CD4-positive, alpha-beta T cell treated with Interleukin-2 at 100 ng/mL for 4 hours (primary cell): Measurements from ENCODE around the gene ZNF483.
"Not testable (repeated sequence)": the region's sequence is repeated elsewhere in the genome, so short reads cannot be mapped to it uniquely, and the experiment has no call there.

ENCODE experiments used
- DNase-seq: peaks from one replicate; pipeline ENCODE4 v3.0.0-alpha.2; 2020; ENCODE audit warnings: low spot score

Gene ZNF483

GRCh38 chr9:111542497-111543254 is 17.7 kb downstream of the ZNF483 start:
- no peak for DNase-seq

DNA sequence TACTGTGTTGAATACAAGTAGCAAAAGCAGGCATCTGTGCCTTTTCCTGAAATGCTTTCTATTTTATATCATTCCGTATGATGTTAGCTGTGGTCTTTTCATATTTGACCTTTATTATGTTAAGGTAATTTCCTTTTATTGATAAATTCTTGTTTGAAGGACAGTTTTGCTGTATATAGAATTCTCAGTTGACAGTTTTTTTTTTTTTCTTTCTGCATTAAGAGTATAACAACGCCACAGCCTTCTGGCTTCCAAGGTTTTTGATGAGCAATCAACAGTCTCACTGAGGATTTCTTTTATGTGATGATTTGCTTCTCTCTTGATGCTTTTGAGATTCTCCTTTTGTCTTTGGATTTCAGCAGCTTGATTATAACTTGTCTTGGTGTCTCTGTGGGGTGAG is 23.6 kb downstream of the ZNF483 start:
- DNase-seq, result no peak

GRCh38 chr9:111555425-111555824 is 30.4 kb downstream of the ZNF483 start:
- not testable (repeated sequence) for DNase-seq

DNA sequence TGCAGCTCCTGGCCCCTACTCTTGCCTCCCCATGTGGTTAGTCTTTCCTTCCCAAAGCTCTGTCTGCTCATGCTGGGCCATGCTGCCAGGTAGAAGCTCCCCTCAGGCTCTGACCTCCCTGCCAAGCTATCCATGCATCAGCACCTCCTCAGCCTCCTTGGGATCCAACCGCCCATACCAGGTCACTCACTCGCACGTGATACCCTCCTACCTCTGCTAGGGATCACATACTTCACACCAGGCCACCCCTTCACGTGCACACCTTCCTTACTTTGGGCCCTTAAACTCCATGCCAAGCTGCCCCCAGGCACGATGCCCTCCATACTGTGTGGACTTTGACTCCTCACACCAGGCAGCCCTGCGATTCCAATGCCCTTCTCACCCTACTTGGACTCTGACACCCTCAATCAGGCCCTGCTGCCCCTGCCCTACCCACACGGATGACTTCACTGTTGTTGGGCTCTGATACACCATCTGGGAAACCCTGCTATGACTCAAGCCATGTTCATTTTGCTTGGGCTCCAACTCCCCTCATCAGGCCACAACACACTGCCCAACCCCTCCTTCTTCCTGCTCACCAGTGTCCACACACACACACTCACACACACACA is 34.1 kb downstream of the ZNF483 start:
- DNase-seq, result no peak

- no peak for DNase-seq
Observed at GRCh38 chr9:111561165-111561719, 36.3 kb downstream of the ZNF483 start.

GRCh38 chr9:111566234-111566633 is 41.3 kb downstream of the ZNF483 start:
- DNase-seq, result no peak

DNA sequence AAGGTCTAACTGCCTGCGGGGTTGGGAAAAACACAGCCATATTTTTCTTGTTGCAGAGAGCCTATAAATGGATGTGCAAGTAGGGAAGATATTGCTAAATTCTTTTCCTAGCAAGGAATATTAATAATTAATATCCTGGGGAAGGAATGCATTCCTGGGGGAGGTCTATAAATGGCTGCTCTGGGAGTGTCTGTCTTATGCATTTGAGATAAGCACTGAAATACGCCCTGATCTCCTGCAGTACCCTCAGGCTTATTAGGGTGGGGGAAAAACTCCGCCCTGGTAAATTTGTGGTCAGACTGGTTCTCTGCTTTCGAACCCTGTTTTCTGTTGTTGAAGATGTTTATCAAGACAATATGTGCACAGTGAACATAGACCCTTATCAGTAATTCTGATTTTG is 43.1 kb downstream of the ZNF483 start:
- not testable (repeated sequence) for DNase-seq

DNA sequence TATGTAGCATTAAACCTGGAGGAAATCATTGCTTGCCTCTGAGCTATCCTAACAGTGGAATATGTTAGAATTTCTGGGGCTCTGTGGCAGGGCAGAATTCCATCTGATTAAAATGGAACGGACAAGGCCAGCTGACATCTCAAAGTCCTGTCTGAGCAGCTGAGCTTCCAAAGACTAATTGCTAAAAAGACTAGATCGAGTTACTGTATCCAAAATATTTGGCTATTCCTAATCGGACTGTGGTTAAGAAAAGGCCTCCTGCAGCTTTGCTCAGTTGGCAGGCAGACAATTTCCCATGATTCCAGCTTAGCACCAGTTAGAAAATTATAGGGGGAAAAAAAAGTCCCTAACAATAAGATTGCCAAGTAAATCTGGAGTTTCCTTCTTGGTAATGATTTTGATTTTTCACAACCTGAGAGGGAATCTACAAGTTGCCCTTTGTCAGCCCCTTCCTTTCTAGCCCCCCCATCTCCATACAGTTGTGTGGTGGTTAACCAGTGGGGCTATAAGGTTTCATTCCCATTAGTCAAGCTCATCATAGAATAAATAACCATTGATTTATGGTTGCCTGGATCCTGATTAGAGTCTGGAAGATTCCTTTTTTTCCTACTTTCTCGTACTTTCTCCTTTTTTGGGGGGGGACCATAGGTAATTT is 48.1 kb downstream of the ZNF483 start:
- DNase-seq, result no peak

DNA sequence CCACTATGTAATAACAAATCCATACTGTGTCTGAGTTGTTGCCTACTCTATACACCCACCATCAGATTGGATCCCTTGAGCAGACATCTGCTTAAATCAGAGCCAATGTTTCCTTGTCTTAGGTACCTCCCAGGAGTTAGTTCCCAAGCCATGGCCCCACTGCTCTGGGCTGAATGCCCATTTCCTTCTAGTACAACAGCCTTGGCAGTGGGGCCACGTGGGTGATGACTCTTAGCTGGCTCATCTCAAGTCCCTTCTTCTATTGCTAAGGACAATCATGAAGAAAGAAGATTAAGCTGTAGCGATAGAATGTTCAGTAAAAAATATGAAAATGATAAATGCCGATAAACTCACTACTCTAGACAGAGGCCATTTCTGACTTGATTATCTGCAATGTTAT is 57.9 kb downstream of the ZNF483 start:
- DNase-seq, result no peak

DNA sequence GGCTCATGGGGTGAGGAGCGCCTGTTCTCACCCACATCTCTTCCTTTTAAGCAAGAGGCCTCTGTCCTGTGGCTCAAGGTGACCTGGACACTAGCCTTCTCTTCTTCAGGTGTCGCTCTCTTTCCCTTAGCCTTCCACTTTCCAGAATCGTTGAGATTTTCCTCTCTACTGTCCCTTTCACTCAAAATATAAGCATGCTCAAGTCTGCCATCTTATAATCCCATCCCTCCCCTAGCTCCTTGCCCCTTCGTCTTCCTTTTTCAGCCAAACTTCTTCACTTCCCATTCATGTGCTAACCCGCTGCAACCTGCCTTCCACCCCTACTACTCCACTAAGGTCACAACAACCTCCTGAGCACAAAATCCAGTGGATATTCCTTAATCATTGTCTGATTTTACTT is 61.4 kb downstream of the ZNF483 start:
- DNase-seq, result no peak

DNA sequence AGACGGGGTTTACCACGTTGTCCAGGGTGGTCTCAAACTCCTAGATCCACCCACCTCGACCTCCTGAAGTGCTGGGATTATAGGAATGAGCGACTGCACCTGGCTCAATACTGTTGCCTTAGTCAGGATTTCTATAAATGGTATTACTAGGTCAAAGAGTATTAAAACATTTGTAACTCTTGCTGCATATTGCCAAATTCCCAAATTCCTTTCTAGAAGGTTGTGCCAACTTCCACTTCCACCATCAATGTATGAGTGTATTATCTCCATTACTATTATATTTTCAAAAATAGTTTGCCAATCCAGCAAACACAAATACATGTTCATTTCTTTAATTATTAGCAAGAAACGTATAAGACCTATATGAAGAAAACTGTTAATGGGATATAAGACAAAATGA is 63.9 kb downstream of the ZNF483 start:
- DNase-seq, result no peak

DNA sequence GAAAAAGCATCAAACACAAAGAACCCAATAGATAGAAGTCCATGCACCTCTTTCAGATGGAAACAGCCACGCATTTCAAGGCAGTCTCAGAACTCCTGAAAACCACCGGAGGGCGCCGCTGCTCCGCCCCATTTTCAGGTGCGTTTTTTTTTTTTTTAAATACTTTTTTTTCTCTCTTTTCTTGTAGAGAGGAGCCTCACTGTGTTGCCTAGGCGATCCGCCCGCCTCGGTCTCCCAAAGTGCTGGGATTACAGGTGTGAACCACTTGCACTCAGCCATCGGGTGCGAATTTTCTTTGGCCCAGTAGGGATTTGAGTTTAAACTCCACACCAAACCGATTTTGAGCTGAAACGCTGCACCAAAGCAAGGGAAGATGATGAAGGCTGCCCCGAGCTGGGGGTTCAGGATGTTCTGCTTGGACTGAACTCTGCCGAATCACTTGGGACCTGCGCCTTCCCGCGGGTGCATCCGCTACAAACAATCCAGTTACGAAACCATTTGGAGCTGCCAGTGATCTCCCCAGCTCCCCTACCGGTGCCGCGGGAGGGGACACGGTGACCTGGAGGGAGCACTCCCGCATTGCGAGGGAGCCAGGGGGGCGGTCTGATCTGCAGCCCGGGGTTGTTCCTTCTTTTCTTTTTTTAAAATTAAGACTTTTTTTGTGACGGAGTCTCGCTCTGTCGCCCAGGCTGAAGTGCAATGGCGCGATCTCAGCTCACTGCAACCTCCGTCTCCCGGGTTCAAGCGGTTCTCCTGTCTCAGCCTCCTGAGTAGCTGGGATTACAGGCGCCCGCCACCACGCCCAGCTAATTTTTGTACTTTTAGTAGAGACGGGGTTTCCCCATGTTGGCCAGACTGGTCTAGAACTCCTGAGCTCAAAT is 73.1 kb downstream of the ZNF483 start:
- peak; percentile 62 for DNase-seq

GRCh38 chr9:111598733-111599091 is 73.7 kb downstream of the ZNF483 start:
- no peak for DNase-seq

DNA sequence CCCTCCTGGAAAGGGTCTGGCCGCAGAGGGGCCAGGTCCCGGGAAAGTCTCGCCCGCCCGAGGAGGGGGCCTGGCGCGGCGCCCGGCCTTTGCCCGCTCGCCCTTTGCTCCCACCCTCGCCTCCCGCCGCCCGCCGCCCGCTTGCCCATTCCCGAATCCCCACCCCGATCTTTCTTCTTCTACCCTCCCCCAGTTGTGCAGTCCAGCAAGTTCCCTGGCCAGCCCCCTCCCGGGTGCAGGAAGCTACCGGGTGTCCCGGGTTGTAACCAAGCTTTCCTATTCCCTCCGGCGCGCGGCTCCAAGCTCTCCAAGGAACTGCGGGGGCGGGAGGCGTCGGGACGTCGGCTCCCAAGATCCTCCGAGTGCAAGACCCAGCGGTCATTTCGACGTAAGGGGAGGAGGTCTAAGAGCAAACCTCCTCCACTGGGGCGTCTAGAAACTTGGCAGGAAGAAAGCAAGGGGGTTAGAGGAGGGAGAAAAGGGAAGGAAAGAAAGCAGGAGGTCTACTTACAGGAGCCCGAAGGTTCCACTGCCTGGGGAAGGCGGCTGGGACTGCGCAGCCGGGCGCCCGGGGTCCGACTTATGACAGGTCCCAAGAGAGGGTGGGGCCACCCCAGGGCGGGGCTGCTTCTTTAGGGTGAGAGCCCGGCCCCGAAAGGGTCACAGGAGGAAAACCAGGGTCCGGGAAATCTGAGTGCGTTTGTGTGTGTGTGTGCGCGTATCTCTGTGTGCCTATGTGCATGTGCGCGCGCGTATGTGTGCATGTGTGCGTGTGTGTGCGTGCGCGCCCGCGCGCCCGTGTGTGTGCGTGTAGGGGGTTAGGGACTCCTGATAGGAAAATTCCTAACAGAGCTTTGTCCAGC is 74.3 kb downstream of the ZNF483 start, which contains the start of gene PTGR1:
TSS of gene PTGR1 (minus strand) at position 556 of the 863 bp plus-strand sequence. CDS start 2,225 bp downstream, outside the sequence.
- DNase-seq, result no peak

- DNase-seq, result no peak
Observed at GRCh38 chr9:111599955-111600343, 75.0 kb downstream of the ZNF483 start.

DNA sequence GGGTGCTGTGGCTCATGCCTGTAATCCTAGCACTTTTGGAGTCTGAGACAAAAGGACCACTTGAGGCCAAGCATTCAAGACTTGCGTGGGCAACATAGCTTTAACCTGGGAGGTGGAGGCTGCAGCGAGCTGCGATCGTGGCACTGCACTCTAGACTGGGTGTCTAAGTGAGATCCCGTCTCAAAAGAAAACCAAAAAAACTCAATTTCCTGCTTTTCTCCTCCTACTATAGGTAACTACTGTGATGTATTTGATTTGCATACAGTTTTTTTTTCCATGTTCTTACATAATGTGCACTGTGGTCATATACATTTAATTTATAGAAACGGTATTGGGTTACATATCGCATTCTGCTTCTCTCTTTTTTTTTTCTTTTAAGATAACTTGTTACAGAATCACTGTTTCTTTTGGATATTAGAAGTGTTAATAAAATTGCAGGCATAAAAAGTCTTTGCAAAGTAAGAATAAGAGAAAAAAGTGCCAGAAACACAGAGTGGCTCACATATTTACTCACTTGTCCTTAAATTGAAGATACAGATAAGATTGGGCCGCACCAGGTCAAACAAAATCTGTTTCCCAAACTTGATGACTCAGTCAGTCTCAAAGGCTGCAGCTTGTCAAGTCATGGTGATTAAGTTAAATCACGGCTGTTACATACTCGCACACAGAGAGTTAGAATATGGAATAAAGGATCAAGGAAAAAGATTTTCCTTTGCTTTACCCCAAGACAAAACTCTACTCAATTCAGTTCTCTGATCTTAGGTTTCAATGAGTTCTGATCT is 76.4 kb downstream of the ZNF483 start:
- no peak for DNase-seq

- DNase-seq, result no peak
Observed at GRCh38 chr9:111603041-111603440, 78.1 kb downstream of the ZNF483 start.

GRCh38 chr9:111604054-111604615 is 79.2 kb downstream of the ZNF483 start:
- no peak for DNase-seq

DNA sequence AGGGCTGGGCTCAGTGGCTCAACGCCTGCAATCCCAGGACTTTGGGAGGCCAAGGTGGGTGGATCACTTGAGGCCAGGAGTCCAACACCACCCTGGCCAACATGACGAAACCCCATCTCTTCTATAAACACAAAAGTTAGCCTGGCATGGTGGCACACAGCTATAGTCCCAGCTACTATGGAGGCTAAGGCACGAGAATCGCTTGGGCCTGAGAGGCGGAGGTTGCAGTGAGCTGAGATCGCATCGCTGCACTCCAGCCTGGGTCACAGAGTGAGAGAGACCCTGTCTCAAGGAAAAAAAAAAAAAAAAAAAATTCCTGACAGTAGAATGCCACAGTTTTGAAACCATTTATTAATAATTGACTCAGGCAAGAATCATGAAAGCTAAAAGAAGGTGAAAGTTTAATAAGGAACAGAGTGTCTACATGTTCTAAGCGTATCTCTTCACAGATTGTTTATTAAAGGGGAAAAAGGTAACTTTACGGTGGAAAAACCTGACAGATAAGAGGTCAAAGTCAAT is 80.1 kb downstream of the ZNF483 start:
- DNase-seq, result no peak

- no peak for DNase-seq
Observed at GRCh38 chr9:111610149-111610548, 85.2 kb downstream of the ZNF483 start.
